Right ventricle myocardium inferior (tissue), 1 donor: ENCODE measurements around the gene NAV2. TPM values are rescaled to one million over a fixed set of nuclear protein-coding genes. Genes with fewer than 3 reads are reported as not detected.

Experiments used
- ATAC-seq: fragments of 200-7000 bp; cut with Tn5 transposase; one replicate; pipeline ENCODE4 v1.9.1; 2020; ENCODE audit warnings: mild to moderate bottlenecking, moderate library complexity
- DNase-seq: peaks from one replicate; pipeline ENCODE4 v3.0.0; 2021; ENCODE audit errors: missing footprints
- intact Hi-C: fragments of 100-400 bp; cut with DNase I; formaldehyde crosslinking; loops from one replicate; pipeline ENCODE4 v1.11.0; 2022
- total RNA-seq: library from RNA; stranded (reverse); fragmentation: NEBNext Ultra II Directional; extraction: Animal tissue kit (Norgen Biotek cat#: 25700); gene quantifications from one replicate; pipeline ENCODE4 v1.2.1, GENCODE V29; 2021
- donor health status: DM: no; HTN: yes; CAD: no; lungs with severe emphysema.

The NAV2 gene
- total RNA-seq, 1 donor from 2014 or later, result 14.0 TPM

DNA sequence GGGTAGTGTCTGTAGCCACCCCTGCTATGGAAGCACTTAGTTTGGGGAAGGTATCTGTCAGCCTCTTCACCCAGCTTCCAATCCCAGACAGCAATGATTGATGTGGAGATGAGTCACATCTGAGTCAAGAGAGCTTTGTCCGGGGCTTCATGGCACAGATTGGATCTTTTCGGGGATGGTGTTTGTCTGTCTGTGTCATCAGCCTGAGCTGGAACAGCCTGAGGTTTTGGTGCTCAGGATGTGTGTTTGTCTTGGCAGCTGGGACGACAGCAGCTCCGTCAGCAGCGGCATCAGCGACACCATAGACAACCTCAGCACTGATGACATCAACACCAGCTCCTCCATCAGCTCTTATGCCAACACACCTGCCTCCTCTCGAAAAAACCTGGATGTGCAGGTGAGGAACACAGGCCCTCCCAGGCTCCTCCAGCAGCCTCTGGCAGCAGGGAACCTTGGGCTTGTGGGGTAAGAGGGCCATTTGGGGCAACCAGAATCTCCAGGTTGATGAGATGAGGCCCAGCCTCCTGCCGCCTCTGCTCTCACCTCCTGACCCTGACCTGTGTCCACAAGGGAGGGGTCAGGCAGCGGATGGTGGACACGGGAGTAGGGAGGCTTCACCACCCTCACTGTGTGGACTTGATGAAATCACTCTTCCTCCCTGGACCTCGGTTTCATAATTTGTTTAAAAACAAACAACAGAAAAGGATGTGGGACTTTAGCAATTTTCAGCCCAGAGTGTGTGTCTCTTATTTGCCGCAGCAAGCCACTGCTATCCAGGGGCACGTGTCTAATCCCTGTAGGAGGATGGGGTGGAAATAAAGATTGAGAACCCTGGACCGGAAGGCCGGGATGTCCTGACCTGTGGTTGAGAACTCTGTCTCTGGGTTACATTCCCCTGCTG is 323.3 kb downstream of the NAV2 start:
- ATAC-seq, result no peak
- DNase-seq, result no peak
- intact Hi-C loops, result no loop called here

DNA sequence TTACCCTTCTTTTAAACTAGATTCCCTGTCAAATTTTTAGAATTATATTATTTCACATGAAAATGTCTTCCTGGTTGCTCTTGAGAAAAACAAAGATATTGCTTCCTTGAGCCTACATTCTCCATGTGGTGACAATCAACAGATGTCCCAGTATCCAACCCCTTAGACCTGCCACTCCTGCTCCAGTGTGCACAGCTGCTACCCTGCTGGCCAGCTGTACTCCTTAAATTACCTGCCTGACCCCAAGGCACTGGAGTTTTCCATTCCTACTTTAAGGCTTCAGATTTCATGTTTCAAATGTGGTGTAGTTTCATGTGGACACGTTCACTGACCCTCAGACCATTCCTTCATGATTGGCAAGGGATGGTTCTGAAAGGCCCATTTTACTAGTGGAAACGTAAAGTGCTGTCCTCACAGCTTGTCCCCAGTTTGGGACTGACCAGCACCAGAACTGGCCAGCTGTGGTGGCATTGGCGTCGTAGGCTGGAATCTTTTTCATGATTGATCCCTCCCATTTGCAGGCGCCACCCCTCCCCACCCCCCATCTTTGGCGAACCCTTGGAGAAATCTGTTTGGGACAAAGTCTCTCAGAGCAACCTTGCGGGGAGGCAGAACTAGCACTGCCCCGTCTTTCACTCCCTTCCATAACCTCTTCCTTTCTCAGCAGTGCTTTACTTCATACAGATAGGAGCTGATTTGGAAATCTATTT is 324.1 kb downstream of the NAV2 start:
- ATAC-seq (no peak), DNase-seq (no peak)
- intact Hi-C loops, result no loop called here

DNA sequence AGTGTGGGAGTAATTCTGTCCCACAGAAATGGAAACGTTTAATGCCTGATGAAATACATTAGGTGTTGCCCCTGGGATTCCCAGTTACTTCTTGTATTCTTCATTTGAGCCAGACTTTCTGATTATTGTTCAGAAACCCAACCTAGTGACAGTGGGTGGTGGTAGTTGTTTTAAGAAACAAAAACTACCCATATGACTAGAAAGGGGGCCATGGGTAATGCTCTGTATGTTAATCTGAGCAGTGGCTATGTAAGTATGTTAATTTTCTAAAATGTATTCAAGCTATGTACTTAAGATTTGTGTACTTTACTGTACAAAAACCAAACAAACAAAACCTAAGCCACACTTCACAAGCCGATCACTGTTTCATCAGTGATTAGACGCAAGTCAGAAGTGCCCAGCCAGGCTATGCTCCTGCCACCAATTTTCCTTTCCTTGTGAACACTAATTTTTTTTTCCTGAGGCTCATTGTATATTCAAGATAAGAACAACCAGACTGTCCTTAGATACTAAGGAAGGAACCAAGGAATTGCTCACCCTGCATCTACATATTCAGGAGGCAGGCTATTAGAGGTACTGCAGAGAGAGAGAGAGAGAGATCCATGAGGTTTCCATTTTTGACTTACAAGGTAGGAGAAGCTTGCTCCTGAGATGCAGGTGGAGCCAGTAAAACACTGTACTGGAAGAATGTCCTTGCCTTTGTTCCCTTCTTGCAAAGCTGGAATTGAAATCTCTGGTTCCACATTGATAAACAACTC is 324.9 kb downstream of the NAV2 start:
- intact Hi-C loops, result no loop called here
- ATAC-seq (no peak), DNase-seq (no peak)

DNA sequence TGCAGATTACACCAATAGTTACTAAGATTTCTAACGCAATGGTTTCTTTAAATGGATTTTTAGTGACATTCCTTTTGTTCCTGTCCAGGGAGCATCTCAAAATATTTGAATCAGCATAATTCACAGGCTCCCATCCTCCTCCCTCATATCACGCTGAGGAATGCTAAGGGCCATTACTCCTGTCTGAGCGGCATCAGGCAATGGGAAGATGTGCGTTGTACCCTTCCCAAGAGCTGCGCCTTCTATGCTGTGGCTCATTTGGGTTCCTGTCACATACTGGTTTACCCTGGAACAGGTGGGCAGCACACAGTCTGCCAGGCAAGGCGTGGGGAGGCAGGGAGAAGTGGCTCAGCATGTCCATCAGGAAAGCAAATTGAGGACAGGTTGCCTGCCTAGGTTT is 325.8 kb downstream of the NAV2 start:
- intact Hi-C loops, result no loop called here
- ATAC-seq (no peak), DNase-seq (no peak)

DNA sequence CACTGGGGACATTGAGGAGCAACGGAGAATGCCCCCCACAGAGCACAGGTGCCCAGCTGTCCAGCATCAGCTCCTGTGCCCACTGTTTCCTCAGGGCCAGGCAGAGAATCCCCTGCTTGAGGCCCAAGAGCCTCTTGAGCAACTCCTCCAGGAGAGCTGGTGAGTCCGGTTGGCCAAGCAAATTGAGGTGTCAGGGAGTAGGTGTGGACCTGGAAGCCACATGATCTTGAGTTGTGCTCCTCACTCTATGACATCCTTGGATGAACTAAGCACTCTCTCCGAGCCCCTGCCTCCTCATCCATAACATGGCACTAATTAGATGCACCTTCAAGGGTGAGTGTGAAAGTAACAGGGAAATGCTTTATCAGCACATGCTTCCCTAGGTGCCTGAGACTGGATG is 326.3 kb downstream of the NAV2 start:
- no peak for ATAC-seq
- intact Hi-C loops, result no loop called here
- no peak for DNase-seq

DNA sequence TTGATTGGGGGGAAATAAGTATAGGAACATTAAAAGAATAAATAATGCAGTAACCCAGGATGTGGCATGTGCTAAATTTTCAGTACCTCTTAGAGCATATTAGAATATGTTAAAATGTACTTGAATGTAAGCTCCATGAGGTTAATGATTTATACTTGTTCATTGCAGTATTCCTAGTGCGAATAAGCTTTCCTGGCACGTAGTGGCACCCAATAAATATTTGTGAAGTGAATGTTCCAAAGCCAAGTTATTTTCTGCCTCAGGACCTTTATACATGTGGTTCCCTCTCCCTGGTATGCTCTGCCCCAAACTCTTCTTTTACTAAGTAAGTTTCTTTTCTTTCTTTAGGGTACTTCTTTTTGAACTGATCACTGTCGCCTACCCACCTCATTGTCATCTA is 328.9 kb downstream of the NAV2 start:
- DNase-seq (no peak), ATAC-seq (no peak)
- intact Hi-C loops, result no loop called here

DNA sequence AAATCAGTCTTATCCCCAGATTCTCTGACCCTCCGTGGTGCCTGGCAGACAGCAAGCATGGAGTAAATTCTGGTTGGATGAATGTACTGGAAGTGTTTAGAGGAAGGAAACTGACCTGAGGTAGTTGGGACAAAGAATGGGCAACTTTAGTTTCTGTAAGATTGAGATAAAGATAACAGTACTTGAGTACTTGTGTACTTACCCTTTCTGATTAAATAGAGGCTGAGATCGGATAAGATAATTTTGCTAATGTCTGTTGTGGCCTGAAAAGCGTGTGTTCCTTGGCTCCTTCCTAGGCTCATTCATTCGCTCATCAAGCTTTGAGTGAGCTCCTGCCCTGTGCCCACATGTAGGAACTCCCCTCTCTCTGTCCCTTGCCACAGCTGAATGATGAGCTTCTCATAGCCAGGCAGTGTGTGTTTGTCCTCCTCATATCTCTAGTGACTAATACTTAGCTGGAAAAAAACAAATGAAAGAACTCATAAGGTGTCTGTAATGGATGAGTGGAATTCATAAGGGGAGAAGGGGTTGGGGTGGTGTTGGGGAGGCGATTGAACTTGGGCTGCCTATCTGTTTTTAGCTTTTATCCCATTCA is 329.5 kb downstream of the NAV2 start:
- intact Hi-C loops, result no loop called here
- no peak for ATAC-seq

DNA sequence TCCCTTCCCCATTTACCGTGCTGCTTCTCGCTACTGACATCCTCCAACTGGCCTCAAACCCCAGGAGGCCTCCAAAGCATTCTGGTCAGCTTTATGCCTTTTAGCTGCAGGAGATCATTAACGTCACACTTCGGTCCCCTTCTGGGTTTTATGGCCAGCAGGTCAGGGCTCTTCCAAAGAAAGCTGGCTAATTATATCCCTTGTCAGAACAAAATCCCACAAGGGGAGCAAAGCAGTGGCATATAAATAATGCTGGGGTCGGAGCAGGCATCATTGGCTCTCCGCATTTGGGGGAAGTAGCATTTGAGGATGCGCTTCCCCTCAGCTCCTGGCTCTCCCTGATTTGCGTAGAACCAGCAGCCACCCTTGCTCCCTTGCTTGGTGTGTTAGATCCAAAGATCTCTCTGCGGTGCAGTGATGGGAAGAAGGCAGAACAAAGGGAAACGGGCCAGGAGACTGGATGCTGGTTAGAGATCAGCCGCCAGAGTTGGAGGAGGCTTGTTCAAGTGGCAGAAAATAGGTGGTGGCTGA is 330.2 kb downstream of the NAV2 start:
- intact Hi-C loops, result no loop called here
- ATAC-seq (no peak), DNase-seq (no peak)

More for the DNA sequence above, 329.5 kb downstream of the NAV2 start:
- DNase-seq, result no peak

DNA sequence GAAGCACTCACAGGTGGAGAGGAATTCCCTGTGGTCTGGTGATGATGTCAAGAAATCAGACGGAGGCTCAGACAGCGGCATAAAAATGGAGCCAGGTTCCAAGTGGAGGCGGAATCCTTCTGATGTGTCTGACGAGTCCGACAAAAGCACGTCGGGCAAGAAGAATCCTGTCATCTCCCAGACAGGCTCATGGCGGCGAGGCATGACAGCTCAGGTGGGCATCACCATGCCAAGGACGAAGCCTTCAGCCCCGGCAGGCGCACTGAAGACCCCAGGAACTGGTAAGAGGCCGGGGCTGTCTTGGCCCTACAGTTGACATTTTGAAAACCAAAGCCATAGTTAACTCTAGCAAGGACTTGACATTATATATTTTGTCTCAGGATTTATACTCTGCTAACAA is 331.4 kb downstream of the NAV2 start:
- DNase-seq (peak; percentile 56), ATAC-seq (no peak)

DNA sequence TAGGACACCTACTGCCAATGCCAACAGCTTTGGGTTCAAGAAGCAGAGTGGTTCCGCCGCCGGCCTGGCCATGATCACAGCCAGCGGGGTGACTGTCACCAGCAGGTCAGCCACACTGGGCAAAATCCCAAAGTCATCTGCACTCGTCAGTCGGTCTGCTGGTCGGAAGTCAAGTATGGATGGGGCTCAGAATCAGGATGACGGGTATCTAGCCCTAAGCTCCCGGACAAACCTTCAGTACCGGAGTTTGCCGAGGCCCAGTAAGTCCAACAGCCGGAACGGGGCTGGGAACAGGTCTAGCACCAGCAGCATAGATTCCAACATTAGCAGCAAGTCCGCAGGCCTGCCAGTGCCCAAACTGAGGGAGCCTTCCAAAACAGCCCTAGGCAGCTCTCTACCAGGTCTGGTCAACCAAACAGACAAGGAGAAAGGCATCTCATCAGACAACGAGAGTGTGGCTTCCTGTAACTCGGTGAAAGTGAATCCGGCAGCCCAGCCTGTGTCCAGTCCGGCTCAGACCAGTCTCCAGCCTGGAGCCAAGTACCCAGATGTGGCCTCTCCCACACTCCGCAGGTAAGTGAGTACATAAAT is 332.6 kb downstream of the NAV2 start:
- DNase-seq (peak; percentile 65), ATAC-seq (peak; percentile 56)
- intact Hi-C loops, result loop anchor here (2.0 kb wide), 1 partner anchor 36 kb away; no protein-coding TSS in a partner anchor

More for the DNA sequence above, 331.4 kb downstream of the NAV2 start:
- intact Hi-C loops, result loop anchor here (2.0 kb wide), 1 partner anchor 35 kb away; no protein-coding TSS in a partner anchor

DNA sequence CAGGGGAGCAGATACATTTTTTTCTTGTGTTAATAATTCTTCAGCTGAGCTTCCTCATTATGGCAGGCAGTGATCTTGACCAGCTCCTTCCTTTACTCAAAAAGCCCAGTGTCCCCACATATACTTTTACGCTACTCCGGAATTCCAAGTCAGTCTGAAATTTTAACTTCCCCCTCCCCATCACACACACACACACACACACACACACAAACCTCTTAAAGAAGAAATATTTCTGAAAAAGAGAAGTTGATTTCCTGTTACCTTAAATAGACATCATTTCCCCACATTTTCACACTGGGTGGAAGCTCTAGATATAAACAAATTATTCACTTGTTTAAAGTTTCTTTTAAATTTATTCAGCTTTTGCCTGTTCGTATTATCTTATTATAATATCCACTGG is 333.8 kb downstream of the NAV2 start:
- DNase-seq (no peak), ATAC-seq (no peak)
- intact Hi-C loops, result no loop called here

DNA sequence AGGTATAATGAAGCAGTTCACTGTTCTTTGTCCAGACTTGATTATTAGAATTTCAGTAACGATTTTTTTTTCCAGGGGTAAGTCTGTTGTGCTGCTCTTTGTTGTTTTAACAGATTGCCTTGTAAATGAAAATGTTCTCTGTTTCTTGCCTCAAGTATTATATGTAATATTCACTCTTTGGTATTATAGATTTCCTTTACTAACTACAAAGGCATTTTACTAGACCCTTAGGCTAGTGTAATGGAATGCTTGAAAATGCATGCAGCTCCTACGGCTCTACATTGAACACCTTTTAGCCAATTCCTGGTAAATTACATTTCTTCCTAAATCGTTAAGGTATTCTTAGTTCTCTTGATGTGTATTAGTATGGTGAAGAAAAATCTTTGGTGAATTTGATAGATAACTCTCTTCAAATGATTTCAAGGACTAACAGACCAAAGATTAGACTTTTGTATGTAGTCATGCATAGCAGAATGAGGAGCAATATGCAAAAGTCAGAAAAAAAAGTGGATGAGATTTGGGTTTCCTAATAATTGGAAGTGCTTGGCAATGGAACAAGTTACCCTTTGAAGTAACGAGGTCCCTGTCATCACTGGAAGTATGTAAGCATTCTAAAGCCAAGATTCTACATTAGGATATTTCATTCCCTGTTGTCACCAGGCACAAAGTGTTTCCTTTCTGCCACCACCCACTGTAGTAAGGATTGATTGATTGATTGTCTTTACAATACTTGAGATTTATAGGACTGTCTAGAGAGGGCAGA is 334.6 kb downstream of the NAV2 start:
- DNase-seq, result no peak
- intact Hi-C loops, result no loop called here
- no peak for ATAC-seq

DNA sequence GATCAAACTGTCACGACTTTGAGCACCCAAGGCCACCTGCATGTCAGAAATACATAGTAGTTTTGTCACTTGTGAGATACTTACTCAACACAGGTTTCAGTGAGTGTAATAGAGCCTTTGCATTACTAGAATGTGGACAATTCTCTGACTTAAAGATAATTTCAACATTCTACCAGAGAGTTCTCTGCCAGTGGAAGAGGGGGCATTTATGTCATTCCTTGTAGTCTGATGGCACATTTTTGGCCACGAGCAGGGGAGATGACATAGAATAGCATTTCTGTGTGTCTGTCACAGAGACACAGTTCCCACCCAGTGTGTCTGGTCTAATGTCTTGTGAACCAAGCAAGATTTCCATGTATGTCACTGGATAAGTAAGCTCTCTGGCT is 335.1 kb downstream of the NAV2 start:
- ATAC-seq, result no peak
- intact Hi-C loops, result loop anchor here (2.0 kb wide), 2 partner anchors 65 to 95 kb away; no protein-coding TSS in a partner anchor

DNA sequence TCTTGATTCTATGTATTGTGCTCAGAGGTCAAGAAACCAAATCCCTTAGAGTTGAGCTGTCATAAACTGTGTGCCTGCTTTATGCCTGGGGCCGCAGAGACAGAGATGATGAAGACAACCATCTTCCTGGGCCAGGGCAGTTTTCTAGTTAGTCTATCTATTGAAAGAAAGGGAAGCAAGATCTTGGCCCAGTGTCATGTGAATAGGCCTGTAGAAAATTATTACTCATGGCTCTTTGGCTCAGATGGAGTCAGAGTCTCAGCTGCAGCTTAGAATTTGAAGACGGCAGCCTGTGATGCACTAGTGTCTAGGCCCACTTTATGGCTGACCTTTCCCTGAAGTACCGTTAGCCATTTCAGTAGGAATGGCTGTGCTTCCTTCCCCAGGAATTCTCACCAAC is 335.6 kb downstream of the NAV2 start:
- ATAC-seq, result peak; percentile 3
- no peak for DNase-seq
- intact Hi-C loops, result loop anchor here (2.0 kb wide), 2 partner anchors 65 to 95 kb away; no protein-coding TSS in a partner anchor

More for the DNA sequence above, 335.1 kb downstream of the NAV2 start:
- no peak for DNase-seq

DNA sequence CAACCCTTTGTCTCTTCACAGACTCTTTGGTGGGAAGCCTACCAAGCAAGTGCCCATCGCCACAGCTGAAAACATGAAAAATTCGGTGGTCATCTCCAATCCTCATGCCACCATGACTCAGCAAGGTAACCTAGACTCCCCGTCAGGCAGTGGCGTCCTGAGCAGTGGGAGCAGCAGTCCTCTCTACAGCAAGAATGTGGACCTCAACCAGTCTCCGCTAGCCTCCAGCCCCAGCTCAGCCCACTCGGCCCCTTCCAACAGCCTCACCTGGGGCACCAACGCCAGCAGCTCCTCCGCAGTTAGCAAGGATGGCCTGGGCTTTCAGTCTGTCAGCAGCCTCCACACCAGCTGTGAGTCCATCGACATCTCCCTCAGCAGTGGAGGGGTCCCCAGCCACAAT is 336.1 kb downstream of the NAV2 start:
- intact Hi-C loops, result loop anchor here (2.0 kb wide), 2 partner anchors 64 to 96 kb away; no protein-coding TSS in a partner anchor
- ATAC-seq (peak; percentile 29), DNase-seq (peak; percentile 65)

DNA sequence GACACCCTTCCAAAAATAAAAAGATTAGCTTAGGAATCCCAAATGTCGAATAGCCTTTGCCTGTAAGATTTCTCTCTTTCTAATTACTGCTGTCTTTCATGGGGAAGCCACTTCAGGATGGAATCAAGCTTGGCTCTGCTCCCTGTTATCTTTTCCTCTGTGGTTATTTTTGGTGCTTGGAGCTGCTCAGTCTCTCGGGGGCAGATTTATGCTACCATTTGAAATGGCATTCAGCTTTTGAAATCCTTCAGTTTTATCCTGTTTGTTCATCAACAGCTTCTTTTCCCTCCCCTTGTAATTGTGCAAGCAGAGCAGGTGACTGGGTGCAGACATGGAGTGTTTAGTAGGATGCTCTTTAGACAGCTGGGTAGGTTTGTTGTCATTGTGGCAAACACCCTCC is 336.6 kb downstream of the NAV2 start:
- intact Hi-C loops, result loop anchor here (2.0 kb wide), 2 partner anchors 64 to 96 kb away; no protein-coding TSS in a partner anchor
- ATAC-seq (peak; percentile 56), DNase-seq (no peak)

DNA sequence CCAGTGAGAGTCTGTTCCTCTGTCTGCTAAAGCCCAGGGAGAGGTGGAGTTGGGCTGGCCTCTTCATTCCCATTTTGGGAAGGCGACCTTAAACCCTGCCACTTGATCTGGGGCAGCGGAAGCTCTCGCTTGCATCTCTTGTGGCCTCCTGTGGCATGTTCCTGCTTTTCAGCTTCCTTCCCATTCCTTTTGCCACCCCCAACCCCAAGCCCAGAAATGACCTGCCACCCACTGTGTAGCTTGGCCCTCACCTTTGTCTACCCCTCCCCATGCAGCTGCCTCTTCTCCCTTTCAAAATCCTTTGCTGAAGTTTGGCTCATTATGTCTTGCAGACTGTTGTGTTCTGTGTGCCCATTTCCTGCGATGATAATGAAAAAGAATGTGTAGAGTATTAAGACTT is 337.4 kb downstream of the NAV2 start:
- DNase-seq, result no peak
- no peak for ATAC-seq
- intact Hi-C loops, result loop anchor here (5.0 kb wide), 1 partner anchor 58 kb away; no protein-coding TSS in a partner anchor
